A172 (cell line): ENCODE data around the gene SLC6A13. TPM values are rescaled to one million over a fixed set of nuclear protein-coding genes. Genes with fewer than 3 reads are reported as not detected.
A peak's percentile ranks its signal among the peaks of the same experiment; 100 is the strongest.
"Not testable (repeated sequence)": the region's sequence is repeated elsewhere in the genome, so short reads cannot be mapped to it uniquely, and the experiment has no call there.

Source experiments
- DNase-seq: peaks from one replicate; pipeline ENCODE4 v3.0.0-alpha.2; 2015; ENCODE audit warnings: low spot score
- total RNA-seq: library from RNA; depleted of rRNA; stranded (reverse); fragments of >200 nt; shearing (Covaris generic); gene quantifications from 2 replicates; pipeline ENCODE4 v1.2.3, GENCODE V29; 2014; rRNA removed

Gene SLC6A13
- 0.12 TPM in 1 of 2 replicates, not detected in the other for total RNA-seq

DNA sequence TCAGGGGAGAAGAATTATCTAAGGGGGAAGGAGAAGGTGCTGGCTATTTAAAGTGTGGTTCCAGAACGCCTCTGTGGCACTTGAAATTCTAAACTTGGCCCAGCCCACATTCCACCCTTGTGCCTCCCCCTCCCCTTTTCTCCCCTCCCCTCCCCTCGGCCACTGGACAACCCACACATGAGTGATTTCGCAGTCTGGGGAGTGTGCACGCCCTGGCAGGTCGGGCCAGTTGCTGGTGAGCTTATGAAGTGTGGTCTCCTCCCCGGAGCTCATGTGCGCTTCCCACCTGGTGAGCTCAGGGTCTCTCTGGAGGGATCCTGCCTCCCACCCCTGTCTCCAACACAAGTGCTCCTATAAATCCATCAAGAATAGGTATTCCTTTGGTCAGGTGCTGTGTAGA is at the start of gene SLC6A13:
SLC6A13 (minus strand) TSS at position 20 of the 400 bp plus-strand sequence. CDS start 2,784 bp downstream, outside the sequence.
- no peak for DNase-seq

- no peak for DNase-seq
Measured at GRCh38 chr12:308511-308910, 45.9 kb upstream of the SLC6A13 start.

DNA sequence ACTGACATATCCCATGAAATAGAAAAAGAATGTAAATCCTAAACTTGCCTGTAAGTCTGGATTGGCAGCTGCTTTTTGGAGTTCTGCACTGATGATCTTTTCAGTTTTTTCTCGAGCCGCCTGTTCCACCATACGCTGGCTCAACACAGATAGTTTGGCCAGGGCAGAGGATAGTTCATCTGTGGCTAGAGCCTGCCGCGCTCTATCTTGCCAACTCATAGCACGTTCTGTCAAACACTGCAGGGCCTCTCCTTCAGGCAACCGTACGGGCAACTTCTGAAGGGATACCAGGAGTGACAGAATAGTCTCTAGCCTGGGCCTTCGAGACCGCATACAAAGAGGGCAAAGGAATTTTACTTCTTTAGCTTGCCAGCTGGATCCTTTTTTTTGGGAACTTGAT is 44.8 kb upstream of the SLC6A13 start:
- no peak for DNase-seq

- DNase-seq, result no peak
Measured at GRCh38 chr12:304805-305204, 42.2 kb upstream of the SLC6A13 start.

GRCh38 chr12:302766-303165 is 40.1 kb upstream of the SLC6A13 start:
- DNase-seq, result not testable (repeated sequence)

DNA sequence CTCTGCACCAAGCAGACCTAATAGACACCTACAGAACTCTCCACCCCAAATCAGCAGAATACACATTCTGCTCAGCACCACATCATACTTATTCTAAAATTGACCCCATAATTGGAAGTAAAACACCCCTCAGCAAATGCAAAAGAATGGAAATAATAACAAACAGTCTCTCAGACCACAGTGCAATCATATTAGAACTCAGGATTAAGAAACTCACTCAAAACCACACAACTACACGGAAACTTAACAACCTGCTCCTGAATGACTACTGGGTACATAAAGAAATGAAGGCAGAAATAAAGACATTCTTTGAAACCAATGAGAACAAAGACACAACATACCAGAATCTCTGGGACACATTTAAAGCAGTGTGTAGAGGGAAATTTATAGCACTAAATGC is 37.5 kb upstream of the SLC6A13 start:
- not testable (repeated sequence) for DNase-seq

- DNase-seq, result not testable (repeated sequence)
Measured at GRCh38 chr12:299511-299910, 36.9 kb upstream of the SLC6A13 start.

DNA sequence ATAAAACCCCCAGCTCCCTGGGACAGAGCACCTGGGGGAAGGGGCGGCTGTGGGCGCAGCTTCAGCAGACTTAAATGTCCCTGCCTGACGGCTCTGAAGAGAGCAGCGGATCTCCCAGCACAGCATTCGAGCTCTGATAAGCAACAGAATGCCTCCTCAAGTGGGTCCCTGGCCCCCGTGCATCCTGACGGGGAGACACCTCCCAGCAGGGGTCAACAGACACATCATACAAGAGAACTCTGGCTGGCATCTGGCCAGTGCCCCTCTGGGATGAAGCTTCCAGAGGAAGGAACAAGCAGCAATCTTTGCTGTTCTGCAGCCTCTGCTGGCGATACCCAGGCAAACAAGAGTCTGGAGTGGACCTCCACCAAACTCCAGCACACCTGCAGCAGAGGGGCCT is 35.4 kb upstream of the SLC6A13 start:
- DNase-seq, result not testable (repeated sequence)

- no peak for DNase-seq
Measured at GRCh38 chr12:295132-295531, 32.5 kb upstream of the SLC6A13 start.

DNA sequence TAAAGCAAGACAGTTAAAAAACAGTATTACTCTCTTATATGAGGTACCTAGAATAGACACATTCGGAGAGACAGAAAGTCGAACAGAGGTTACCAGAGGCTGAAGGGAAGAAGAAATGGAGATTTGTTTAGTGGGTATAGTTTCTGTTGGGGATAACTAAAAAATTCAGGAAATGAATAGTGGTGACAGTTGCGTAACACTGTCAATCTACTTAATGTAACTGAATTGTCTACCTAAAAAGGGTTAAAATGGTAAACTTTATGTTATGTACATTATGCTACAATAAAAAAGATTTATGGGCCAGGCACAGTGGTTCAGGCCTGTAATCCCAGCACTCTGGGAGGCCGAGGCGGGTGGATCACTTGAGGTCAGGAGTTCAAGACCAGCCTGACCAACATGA is 30.6 kb upstream of the SLC6A13 start:
- no peak for DNase-seq

DNA sequence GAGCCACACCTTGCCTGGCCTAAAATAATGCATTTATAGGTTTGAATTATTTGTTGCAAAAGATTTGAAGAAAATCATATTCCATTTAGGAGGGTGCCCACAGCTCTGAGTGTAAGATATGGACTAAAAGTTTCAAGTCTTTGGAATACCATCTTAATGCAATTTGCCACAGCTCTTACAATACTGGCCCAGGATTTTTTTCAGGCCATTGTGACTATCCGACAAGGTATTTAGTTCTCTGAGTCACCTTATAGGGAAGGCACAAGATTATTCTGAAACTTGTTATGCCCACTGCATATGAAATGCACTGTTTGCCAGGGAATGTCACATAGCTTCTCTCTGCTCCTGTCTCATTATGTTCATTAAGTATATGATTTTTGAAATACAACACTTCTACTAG is 29.6 kb upstream of the SLC6A13 start:
- no peak for DNase-seq

DNA sequence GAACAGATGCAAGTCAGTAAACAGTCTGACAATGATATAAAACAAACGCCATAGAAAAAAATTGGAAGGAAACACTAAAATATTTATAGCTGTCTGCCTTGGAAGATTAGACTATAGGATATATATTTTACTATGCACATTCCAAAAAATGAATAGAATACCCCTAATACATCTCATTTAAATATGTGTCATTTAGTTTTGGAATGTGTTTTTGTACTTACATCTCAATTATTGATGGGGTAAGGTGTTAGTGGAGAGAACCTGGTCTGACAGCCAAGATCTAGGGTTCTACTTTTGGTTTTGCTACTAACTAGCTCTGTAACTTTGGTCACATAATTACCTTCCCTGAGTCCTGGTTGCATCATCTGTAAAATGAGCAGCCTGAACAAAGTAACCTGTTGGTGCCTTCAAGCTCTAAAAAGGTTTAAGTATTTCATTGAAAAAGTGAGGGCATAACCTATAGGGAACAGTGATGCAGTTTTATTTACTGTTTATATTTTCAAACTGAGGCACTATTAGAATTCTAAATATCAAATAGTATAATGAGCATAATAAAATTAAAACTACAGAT is 28.6 kb upstream of the SLC6A13 start:
- no peak for DNase-seq

DNA sequence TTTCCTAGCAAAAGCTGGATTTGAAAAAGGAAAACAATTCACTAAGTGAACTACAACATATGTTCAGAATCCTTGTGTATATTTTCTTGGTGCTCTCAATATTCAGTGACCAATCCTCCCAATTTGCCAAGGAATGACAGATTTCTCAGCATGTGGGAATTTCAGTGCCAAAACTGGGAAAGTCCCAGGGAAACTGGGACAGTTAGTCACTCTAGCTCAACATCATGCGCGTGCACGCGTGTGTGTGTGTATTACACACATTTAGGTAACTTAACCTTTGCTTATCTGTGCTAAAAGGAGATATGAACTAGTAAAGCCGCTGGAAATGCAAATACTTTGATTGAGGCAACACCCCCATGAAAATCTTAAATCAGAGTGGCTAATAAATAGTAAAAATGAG is 26.1 kb upstream of the SLC6A13 start:
- DNase-seq, result peak; percentile 22

- DNase-seq, result no peak
Measured at GRCh38 chr12:286531-287300, 24.1 kb upstream of the SLC6A13 start.

DNA sequence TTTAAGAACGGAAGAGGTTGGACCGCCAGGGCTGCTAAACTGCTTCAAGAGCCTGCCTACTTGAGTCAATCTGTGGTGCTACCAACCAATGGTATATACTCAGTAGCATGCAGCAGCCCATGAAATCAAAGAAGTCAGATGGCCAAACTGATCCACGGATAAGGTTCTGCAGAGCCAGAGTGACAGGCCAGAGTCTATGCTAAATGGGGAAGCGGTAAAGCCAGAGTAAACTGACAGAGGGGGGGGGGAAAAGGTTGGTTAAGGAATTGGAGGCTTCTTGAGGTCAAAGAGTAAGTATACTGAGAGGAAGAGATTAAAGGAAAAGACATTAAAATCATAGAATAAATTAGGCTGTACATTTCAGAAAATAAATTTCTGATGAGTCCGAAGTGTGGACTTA is 15.4 kb upstream of the SLC6A13 start:
- DNase-seq, result no peak

DNA sequence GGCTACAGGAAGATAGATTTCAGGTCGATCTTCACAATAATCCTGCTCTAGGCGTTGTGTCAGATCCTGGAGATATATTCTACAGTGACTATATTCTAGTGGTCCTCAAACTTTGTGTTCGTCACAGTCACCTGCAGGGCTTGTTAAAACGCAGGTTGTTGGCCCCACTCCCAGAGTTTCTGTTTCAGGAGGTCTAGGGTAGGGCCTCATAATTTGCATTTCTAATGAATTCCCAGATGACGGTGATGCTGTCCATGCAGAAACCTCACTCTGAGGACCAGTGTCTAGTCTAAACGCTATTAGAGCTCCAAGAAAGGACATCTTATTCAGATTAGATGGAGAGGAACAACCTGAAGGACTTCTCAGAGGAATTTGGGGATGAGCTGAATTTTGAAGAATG is 13.2 kb upstream of the SLC6A13 start:
- DNase-seq, result no peak

DNA sequence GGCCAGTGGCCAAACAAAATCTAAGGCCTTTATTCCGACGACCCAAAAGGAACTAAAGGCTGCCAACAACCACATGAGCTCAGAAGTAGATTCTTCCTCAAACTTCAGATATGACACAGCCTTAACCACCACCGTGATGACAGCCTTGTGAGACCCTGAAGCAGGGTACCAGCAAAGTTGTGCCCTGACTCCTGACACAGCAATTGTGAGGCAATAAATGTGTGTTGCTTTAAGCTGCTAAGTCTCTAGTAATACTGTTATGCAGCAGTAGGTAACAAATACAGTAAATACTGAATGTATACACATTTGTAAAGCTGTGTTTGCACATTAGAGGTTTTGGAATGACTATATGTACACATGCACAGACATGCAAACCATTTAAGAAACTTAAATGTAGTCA is 10.7 kb upstream of the SLC6A13 start:
- DNase-seq, result no peak

DNA sequence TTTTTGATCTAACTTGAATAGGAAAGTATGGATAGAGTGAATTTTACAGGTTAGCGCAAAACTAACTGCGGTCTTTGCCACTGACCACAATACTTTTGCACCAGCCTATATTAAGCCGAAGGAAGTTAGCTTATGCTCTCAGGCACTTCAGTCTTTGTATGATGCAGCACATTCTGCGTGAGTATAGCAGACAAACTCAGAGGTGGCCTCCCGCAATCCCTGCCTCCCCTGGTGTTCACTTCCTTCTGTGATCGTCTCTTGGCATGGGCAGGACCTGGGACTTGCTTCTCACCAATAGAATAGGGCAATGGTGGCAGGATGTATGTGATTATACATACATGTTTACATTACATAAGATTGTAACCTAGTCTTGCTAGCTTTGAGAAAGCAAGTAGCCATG is 10.3 kb upstream of the SLC6A13 start:
- no peak for DNase-seq

DNA sequence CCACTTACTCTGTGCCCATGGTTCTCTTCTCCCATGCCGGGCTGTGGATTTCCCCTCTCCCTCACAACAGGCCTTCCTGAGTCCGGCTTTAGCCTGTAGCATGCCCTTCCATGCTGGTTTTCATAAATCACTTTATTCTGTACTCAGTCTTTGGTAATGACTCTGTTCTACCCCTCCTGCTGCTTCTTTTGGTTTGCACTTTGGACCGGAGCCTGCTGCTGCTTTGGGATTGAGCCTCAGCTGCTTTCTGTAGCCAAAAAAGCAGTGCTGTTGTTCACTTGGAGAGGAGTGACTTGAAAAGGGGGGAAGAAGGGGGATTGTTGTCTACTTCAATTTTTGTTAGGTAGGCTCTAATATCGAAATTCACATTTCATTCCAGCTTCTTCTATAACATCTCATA is 8.5 kb upstream of the SLC6A13 start:
- DNase-seq, result no peak

DNA sequence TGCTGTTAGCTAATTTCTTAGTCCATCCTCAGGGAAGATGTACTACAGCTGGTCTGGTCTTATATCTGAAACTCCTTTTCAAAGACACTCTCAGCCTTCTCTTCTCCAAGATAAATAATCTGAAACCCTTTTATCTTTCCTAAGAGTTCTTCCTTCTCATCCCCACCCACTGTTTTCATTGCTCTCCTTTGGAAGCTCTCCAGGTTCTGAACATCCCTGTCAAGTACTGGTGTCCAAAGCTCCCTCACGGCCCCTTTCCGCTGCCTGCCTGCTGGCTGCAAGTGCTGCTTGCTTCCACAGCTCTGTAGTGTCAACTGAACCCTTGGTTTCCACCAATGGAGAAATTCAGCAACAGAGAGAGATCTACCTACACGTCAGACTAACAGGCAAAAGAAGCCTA is 6.6 kb upstream of the SLC6A13 start:
- DNase-seq, result no peak

- DNase-seq, result no peak
Measured at GRCh38 chr12:268483-268840, 5.8 kb upstream of the SLC6A13 start.

- no peak for DNase-seq
Measured at GRCh38 chr12:267581-268482, 5.2 kb upstream of the SLC6A13 start.

- no peak for DNase-seq
Measured at GRCh38 chr12:265096-265495, 2.5 kb upstream of the SLC6A13 start.
